AG09319 (cell line): ENCODE measurements around the gene KIF19.

Experiments used
- DNase-seq: peaks from one replicate; pipeline ENCODE4 v3.0.0-alpha.2; 2010; ENCODE audit warnings: low read depth; ENCODE audit errors: extremely low read depth
- TF ChIP-seq, protein P1 (sequence below): IDR thresholded peaks from 2 replicates; pipeline ENCODE4 v1.5.1; 2011; ENCODE audit warnings: low read depth, mild to moderate bottlenecking, inconsistent platforms, low read length, moderate library complexity

Gene KIF19

DNA sequence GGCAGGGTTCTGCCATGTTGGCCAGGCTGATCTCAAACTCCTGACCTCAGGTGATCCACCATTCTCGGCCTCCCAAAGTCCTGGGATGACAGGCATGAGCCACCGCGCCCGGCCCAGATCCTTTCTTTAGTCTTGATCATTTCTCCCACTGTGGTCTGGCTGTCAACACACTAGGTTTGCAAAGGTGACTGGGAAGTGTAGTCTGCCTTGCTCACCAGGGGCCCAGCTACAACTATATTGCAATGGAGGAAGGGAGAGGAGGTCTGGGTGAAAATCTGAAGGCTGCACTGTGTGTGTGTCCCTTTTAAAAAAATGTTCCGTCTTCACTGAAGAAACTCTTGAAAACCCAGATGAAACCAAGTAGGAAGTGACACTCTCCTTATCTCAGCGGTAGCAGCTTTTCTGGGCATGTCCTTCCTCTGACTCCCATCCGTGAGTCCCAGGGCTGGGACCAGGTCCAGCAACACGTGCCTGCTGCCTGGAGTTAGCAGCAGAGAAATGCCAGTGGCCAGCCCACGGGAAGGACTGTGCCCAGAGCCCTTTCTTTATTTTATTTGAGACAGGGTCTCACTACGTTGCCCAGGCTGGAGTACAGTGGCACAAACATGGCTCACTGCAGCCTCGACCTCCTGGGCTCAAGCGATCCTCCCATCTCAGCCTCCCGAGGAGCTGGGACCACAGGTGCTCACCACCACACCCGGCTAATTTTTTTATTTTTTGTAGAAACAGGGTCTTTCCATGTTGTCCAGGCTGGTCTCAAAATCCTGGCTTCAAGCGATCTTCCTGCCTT, 17.8 kb upstream of the KIF19 start:
- DNase-seq: no peak
- TF ChIP-seq, protein P1, sequence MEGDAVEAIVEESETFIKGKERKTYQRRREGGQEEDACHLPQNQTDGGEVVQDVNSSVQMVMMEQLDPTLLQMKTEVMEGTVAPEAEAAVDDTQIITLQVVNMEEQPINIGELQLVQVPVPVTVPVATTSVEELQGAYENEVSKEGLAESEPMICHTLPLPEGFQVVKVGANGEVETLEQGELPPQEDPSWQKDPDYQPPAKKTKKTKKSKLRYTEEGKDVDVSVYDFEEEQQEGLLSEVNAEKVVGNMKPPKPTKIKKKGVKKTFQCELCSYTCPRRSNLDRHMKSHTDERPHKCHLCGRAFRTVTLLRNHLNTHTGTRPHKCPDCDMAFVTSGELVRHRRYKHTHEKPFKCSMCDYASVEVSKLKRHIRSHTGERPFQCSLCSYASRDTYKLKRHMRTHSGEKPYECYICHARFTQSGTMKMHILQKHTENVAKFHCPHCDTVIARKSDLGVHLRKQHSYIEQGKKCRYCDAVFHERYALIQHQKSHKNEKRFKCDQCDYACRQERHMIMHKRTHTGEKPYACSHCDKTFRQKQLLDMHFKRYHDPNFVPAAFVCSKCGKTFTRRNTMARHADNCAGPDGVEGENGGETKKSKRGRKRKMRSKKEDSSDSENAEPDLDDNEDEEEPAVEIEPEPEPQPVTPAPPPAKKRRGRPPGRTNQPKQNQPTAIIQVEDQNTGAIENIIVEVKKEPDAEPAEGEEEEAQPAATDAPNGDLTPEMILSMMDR: no peak

DNA sequence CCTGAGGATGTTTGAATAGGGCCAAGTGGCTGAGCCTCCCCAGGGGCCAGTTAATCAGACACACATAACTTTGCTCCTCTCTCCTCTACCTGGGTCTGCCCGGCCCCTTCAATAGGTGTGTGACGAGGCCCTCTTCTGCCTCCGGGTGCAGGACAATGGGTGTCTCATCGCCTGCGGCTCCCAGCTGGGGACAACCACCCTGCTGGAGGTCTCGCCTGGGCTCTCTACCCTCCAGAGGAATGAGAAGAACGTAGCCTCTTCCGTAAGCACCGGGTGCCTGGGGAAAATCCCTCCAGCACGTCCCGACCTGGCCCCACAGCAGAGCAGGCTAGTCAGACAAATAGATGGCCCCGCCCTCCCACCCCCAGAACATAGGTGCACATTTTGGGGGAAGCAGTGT, 16.1 kb upstream of the KIF19 start:
- DNase-seq: no peak
- TF ChIP-seq, protein P1: no peak

DNA sequence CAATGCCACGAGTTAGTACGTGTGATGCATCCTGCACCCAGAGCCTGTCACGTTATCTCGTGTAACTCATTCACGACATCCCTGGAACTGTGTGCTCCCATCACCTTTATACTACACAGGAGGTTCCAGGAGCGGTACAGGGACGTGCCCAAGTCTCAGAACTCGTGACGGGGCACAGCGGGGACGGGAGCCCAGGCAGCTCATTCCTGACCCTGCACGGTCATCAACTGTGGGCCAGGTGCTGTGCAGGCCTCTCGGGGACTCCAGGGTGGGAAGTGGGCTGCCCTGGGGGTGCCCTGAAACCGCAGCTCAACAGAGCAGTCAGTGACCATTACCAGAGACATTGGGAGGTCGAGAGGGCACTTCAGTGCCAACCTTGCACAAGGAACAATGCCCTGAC, 11.1 kb upstream of the KIF19 start:
- TF ChIP-seq, protein P1: no peak

GRCh38 chr17:74316220-74316619, 9.8 kb upstream of the KIF19 start:
- no peak for DNase-seq
- TF ChIP-seq, protein P1: no peak

More for the DNA sequence above, 11.1 kb upstream of the KIF19 start:
- no peak for DNase-seq

GRCh38 chr17:74317071-74317470, 9.0 kb upstream of the KIF19 start:
- no peak for DNase-seq
- TF ChIP-seq, protein P1: no peak

- DNase-seq: no peak
- TF ChIP-seq, protein P1: no peak
Measured at GRCh38 chr17:74318391-74318790, 7.6 kb upstream of the KIF19 start.

GRCh38 chr17:74324521-74324920, 1.5 kb upstream of the KIF19 start:
- no peak for DNase-seq
- TF ChIP-seq, protein P1: no peak
